CD4-positive, CD25-positive, alpha-beta regulatory T cell (primary cell): ENCODE measurements around the gene SET. TPM values are rescaled to one million over a fixed set of nuclear protein-coding genes. Genes with fewer than 3 reads are reported as not detected.
"Not testable (repeated sequence)": the region's sequence is repeated elsewhere in the genome, so short reads cannot be mapped to it uniquely, and the experiment has no call there.

Source experiments
- ATAC-seq, 2 donors: fragments of 150-1000 bp; cut with Tn5 transposase; one replicate each; pipeline ENCODE4 v1.10.0; 2021; ENCODE audit warnings: low read depth in 2 of 2, moderate number of reproducible peaks in 2 of 2, moderate library complexity in 1 of 2
- DNase-seq, 3 donors: peaks; one replicate each; pipeline versions ENCODE4 v3.0.0 to v3.0.0-alpha.2; 2012 to 2022; ENCODE audit warnings: mixed read lengths in 1 of 3
- H3K27ac ChIP-seq: one replicate; pipeline ENCODE4 v1.7.0; 2013; ENCODE audit warnings: mild to moderate bottlenecking, low read length; ENCODE audit not compliant: insufficient read depth, poor library complexity, severe bottlenecking
- H3K27me3 ChIP-seq: one replicate; pipeline ENCODE4 v1.7.0; 2013; ENCODE audit warnings: low read length; ENCODE audit not compliant: control insufficient read depth, insufficient read depth
- H3K36me3 ChIP-seq: one replicate; pipeline ENCODE4 v1.7.0; 2013; ENCODE audit warnings: mild to moderate bottlenecking, low read length, moderate library complexity; ENCODE audit not compliant: control insufficient read depth, insufficient read depth
- H3K4me1 ChIP-seq: 2 replicates; pipeline ENCODE4 v1.7.0; 2013; ENCODE audit warnings: mild to moderate bottlenecking, low read length; ENCODE audit not compliant: insufficient read depth, control insufficient read depth, poor library complexity, severe bottlenecking
- H3K4me3 ChIP-seq: one replicate; pipeline ENCODE4 v1.7.0; 2013; ENCODE audit warnings: low read depth, mild to moderate bottlenecking, low read length, moderate library complexity
- H3K9me3 ChIP-seq, 2 experiments: 1 replicate in 1 of 2; 2 replicates in 1 of 2; pipeline ENCODE4 v1.7.0; 2013; ENCODE audit warnings: low read length in 2 of 2, mild to moderate bottlenecking in 1 of 2, moderate library complexity in 1 of 2; ENCODE audit not compliant: control insufficient read depth in 2 of 2
- H3K27ac Mint-ChIP-seq, 3 donors: one replicate each; pipeline ENCODE4 v1.8.0; 2020 to 2022; ENCODE audit warnings: mild to moderate bottlenecking in 3 of 3, mixed read lengths in 3 of 3, moderate library complexity in 2 of 3
- H3K27me3 Mint-ChIP-seq: one replicate; pipeline ENCODE4 v1.8.0; 2022; ENCODE audit warnings: mild to moderate bottlenecking, mixed read lengths
- H3K36me3 Mint-ChIP-seq: one replicate; pipeline ENCODE4 v1.8.0; 2020; ENCODE audit warnings: mixed read lengths
- H3K4me1 Mint-ChIP-seq, 4 donors: one replicate each; pipeline ENCODE4 v1.8.0; 2020 to 2022; ENCODE audit warnings: mixed read lengths in 4 of 4, mild to moderate bottlenecking in 1 of 4
- H3K4me3 Mint-ChIP-seq, 4 donors: one replicate each; pipeline ENCODE4 v1.8.0; 2020 to 2022; ENCODE audit warnings: mild to moderate bottlenecking in 4 of 4, mixed read lengths in 4 of 4, moderate library complexity in 3 of 4
- H3K9me3 Mint-ChIP-seq, 7 donors: one replicate each; pipeline ENCODE4 v1.8.0; 2020 to 2022; ENCODE audit warnings: mixed read lengths in 7 of 7, mild to moderate bottlenecking in 3 of 7, moderate library complexity in 2 of 7
- polyA plus RNA-seq, 4 donors: library from polyadenylated mRNA; unstranded; fragments of 300-500 nt; fragmentation: Illumina TruSeq; gene quantifications; one replicate each; pipeline ENCODE4 v1.2.3, GENCODE V29; 2021
- total RNA-seq: library from RNA; stranded (reverse); gene quantifications from one replicate; pipeline ENCODE4 v1.2.3, GENCODE V29; 2022

The SET gene
- total and polyA plus RNA-seq, 5 donors from 2014 or later, result 123 to 226 (median 159) TPM

GRCh38 chr9:128689820-128690683 lies 1.0 kb downstream of the SET start:
- Mint-ChIP-seq H3K27me3 (peaks cover 5% of the 10 kb centered on the region), H3K9me3 (no peaks in the 10 kb centered on the region), H3K4me1 (peaks cover 25 to 60% (median 46%) of the 10 kb centered on the region in 4 donors), H3K27ac (peak overlapping the region; percentile 95 to 100 (median 96)), H3K36me3 (peaks cover 26% of the 10 kb centered on the region), H3K4me3 (peak overlapping the region; percentile 93 to 100 (median 96))
- Histone ChIP-seq H3K36me3 (peaks cover 30% of the 10 kb centered on the region), H3K27me3 (no peaks in the 10 kb centered on the region), H3K4me3 (peak overlapping the region; percentile 84), H3K4me1 (peaks cover 44% of the 10 kb centered on the region), H3K27ac (peak overlapping the region; percentile 68), H3K9me3 (no peaks in the 10 kb centered on the region)
- ATAC-seq (peak; percentile 11 to 20), DNase-seq (peak; percentile 38 to 76 (median 60))

GRCh38 chr9:128690684-128691034 lies 1.6 kb downstream of the SET start:
- H3K36me3 Mint-ChIP-seq, result peaks cover 26% of the 10 kb centered on the region
- peaks cover 25 to 54% (median 41%) of the 10 kb centered on the region in 4 donors for H3K4me1 Mint-ChIP-seq
- no peak for DNase-seq

GRCh38 chr9:128693738-128694137 lies 4.7 kb downstream of the SET start:
- Histone ChIP-seq H3K36me3 (peaks cover 47% of the 10 kb centered on the region), H3K4me1 (peaks cover 15% of the 10 kb centered on the region)
- not testable (repeated sequence) for H3K9me3 ChIP-seq, ATAC-seq, H3K27ac ChIP-seq, H3K9me3 Mint-ChIP-seq, H3K4me3 ChIP-seq, DNase-seq, H3K27me3 Mint-ChIP-seq, H3K27me3 ChIP-seq
- H3K4me3 Mint-ChIP-seq, result peak overlapping the region in 1 of 4 donors; percentile 67
- peaks cover 12 to 29% (median 22%) of the 10 kb centered on the region in 4 donors for H3K4me1 Mint-ChIP-seq
- peaks cover 30% of the 10 kb centered on the region for H3K36me3 Mint-ChIP-seq
- H3K27ac Mint-ChIP-seq, result peak overlapping the region in 2 of 3 donors; percentile 76 to 96

More at GRCh38 chr9:128690684-128691034, 1.6 kb downstream of the SET start:
- H3K4me1 ChIP-seq, result peaks cover 38% of the 10 kb centered on the region
- H3K27ac Mint-ChIP-seq, result peak overlapping the region; percentile 95 to 100 (median 96)
- no peaks in the 10 kb centered on the region for H3K27me3 ChIP-seq
- H3K4me3 ChIP-seq, result peak overlapping the region; percentile 84
- H3K9me3 Mint-ChIP-seq, result no peaks in the 10 kb centered on the region
- peak overlapping the region; percentile 93 to 100 (median 96) for H3K4me3 Mint-ChIP-seq
- peak overlapping the region; percentile 68 for H3K27ac ChIP-seq
- H3K9me3 ChIP-seq, result no peaks in the 10 kb centered on the region
- ATAC-seq, result no peak
- peaks cover 34% of the 10 kb centered on the region for H3K36me3 ChIP-seq
- peaks cover 5% of the 10 kb centered on the region for H3K27me3 Mint-ChIP-seq

GRCh38 chr9:128694344-128694743 lies 5.3 kb downstream of the SET start:
- Histone ChIP-seq H3K4me3 (no peak overlapping the region), H3K4me1 (peaks cover 15% of the 10 kb centered on the region), H3K27me3 (no peaks in the 10 kb centered on the region), H3K36me3 (peaks cover 47% of the 10 kb centered on the region), H3K27ac (no peak overlapping the region), H3K9me3 (no peaks in the 10 kb centered on the region)
- Mint-ChIP-seq H3K4me3 (no peak overlapping the region), H3K4me1 (peaks cover 12 to 29% (median 22%) of the 10 kb centered on the region in 4 donors), H3K27me3 (no peaks in the 10 kb centered on the region), H3K9me3 (no peaks in the 10 kb centered on the region), H3K36me3 (peaks cover 30% of the 10 kb centered on the region), H3K27ac (no peak overlapping the region)
- no peak for DNase-seq
- no peak for ATAC-seq

GRCh38 chr9:128696923-128697707 lies 8.1 kb downstream of the SET start:
- Mint-ChIP-seq H3K27ac (no peak overlapping the region), H3K9me3 (no peaks in the 10 kb centered on the region), H3K4me3 (no peak overlapping the region), H3K27me3 (no peaks in the 10 kb centered on the region), H3K4me1 (peaks cover 4 to 14% (median 13%) of the 10 kb centered on the region in 4 donors), H3K36me3 (peaks cover 17% of the 10 kb centered on the region)
- Histone ChIP-seq H3K36me3 (peaks cover 43% of the 10 kb centered on the region), H3K27ac (no peak overlapping the region), H3K9me3 (no peaks in the 10 kb centered on the region), H3K27me3 (no peaks in the 10 kb centered on the region), H3K4me1 (peaks cover 4% of the 10 kb centered on the region), H3K4me3 (no peak overlapping the region)
- no peak for DNase-seq
- ATAC-seq, result no peak

- not testable (repeated sequence) for H3K9me3 Mint-ChIP-seq, H3K27ac Mint-ChIP-seq, DNase-seq, H3K4me3 Mint-ChIP-seq, H3K27me3 Mint-ChIP-seq, H3K4me3 ChIP-seq, H3K36me3 Mint-ChIP-seq, H3K27ac ChIP-seq, H3K27me3 ChIP-seq, H3K9me3 ChIP-seq, ATAC-seq
- H3K36me3 ChIP-seq, result peaks cover 22% of the 10 kb centered on the region
- peaks cover 20% of the 10 kb centered on the region for H3K4me1 ChIP-seq
- H3K4me1 Mint-ChIP-seq, result peaks cover 0 to 11% (median 6%) of the 10 kb centered on the region in 4 donors
Measured at GRCh38 chr9:128699096-128699795, 10.2 kb downstream of the SET start.

GRCh38 chr9:128701227-128701854 lies 12.3 kb downstream of the SET start:
- Mint-ChIP-seq H3K27ac (peak overlapping the region in 1 of 3 donors; percentile 20), H3K4me3 (peak overlapping the region; percentile 38 to 99 (median 86))

More at GRCh38 chr9:128701227-128701854, 12.3 kb downstream of the SET start:
- Histone ChIP-seq H3K4me3 (no peak overlapping the region), H3K27me3 (no peaks in the 10 kb centered on the region), H3K27ac (no peak overlapping the region), H3K36me3 (peaks cover 6% of the 10 kb centered on the region), H3K4me1 (peaks cover 20% of the 10 kb centered on the region), H3K9me3 (no peaks in the 10 kb centered on the region)
- no peak for ATAC-seq
- Mint-ChIP-seq H3K4me1 (peaks cover 0 to 11% (median 6%) of the 10 kb centered on the region in 4 donors), H3K9me3 (no peaks in the 10 kb centered on the region), H3K36me3 (peaks cover under 1% of the 10 kb centered on the region), H3K27me3 (no peaks in the 10 kb centered on the region)
- no peak for DNase-seq
